ENCODE data around the gene GLB1L. TPM values are rescaled to one million over a fixed set of nuclear protein-coding genes. Genes with fewer than 3 reads are reported as not detected.

GLB1L gene
- total RNA-seq, 6 donors from 2014 or later: 4.1 to 19.5 (median 11.9) TPM

GRCh38 chr2:219278655-219279150 is 33.5 kb upstream of the GLB1L start:
- TF ChIP-seq EP300 (IDR thresholded peaks at IDR 0.05) (no peak), POLR2AphosphoS5 (IDR thresholded peaks at IDR 0.05) (no peak), POLR2A (IDR thresholded peaks at IDR 0.05) (no peak), CTCF (IDR thresholded peaks at IDR 0.05) (no peak)
- WGBS, 2 donors: 11 to 19% methylated on average over 9 of the region's 9 CpGs

GRCh38 chr2:219277703-219278654 is 32.7 kb upstream of the GLB1L start:
- WGBS, 2 donors: 28 to 35% methylated on average over 18 to 25 of the region's 25 CpGs
- ATAC-seq (ENCODE audit: low FRiP score in 2 of 2) (peak; percentile 70 to 82), DNase-seq (peak; percentile 85 to 89)
- Histone ChIP-seq H3K27me3 (no peaks in the 10 kb centered on the region), H3K4me1 (peaks cover 22 to 29% (median 24%) of the 10 kb centered on the region in 4 donors), H3K27ac (peak overlapping the region; percentile 96 to 100 (median 98)), H3K4me3 (peak overlapping the region in 2 of 4 donors; percentile 14 to 18), H3K36me3 (peaks cover 8 to 26% (median 21%) of the 10 kb centered on the region in 4 donors), H3K9me3 (no peaks in the 10 kb centered on the region)
- TF ChIP-seq EP300 (IDR thresholded peaks at IDR 0.05): no peak
- TF ChIP-seq CTCF (IDR thresholded peaks at IDR 0.05): peak; percentile 94 to 98 (median 95)
- no peak for TF ChIP-seq POLR2A (IDR thresholded peaks at IDR 0.05)

More at GRCh38 chr2:219278655-219279150, 33.5 kb upstream of the GLB1L start:
- peak overlapping the region; percentile 96 to 100 (median 98) for H3K27ac ChIP-seq
- ATAC-seq (ENCODE audit: low FRiP score in 2 of 2): no peak
- no peaks in the 10 kb centered on the region for H3K9me3 ChIP-seq
- peak overlapping the region in 3 of 4 donors; percentile 62 to 78 (median 65) for H3K4me3 ChIP-seq
- H3K36me3 ChIP-seq: peaks cover 10 to 34% (median 28%) of the 10 kb centered on the region in 4 donors
- no peaks in the 10 kb centered on the region for H3K27me3 ChIP-seq
- DNase-seq: no peak
- peaks cover 22 to 29% (median 24%) of the 10 kb centered on the region in 4 donors for H3K4me1 ChIP-seq

- peak in 1 of 2 donors; percentile 23 for ATAC-seq (ENCODE audit: low FRiP score in 2 of 2)
- peak in 1 of 2 donors; percentile 46 for DNase-seq
- 41 to 43% methylated on average over 4 to 6 of the region's 6 CpGs for WGBS, 2 donors
- Histone ChIP-seq H3K27ac (peak overlapping the region; percentile 62 to 78 (median 68)), H3K27me3 (no peaks in the 10 kb centered on the region), H3K4me1 (peaks cover 12 to 16% (median 16%) of the 10 kb centered on the region in 4 donors), H3K9me3 (no peaks in the 10 kb centered on the region), H3K36me3 (no peaks in the 10 kb centered on the region), H3K4me3 (no peak overlapping the region)
- no peak for TF ChIP-seq EP300 (IDR thresholded peaks at IDR 0.05)
- TF ChIP-seq POLR2A (IDR thresholded peaks at IDR 0.05): peak in 1 of 4 donors; percentile 40
- TF ChIP-seq CTCF (IDR thresholded peaks at IDR 0.05): no peak
These were observed 29.2 kb upstream of the GLB1L start for GRCh38 chr2:219274361-219274921.

GRCh38 chr2:219273937-219274336 is 28.7 kb upstream of the GLB1L start:
- Histone ChIP-seq H3K9me3 (no peaks in the 10 kb centered on the region), H3K36me3 (no peaks in the 10 kb centered on the region), H3K27me3 (no peaks in the 10 kb centered on the region), H3K4me3 (no peak overlapping the region), H3K4me1 (peaks cover 12 to 16% (median 16%) of the 10 kb centered on the region in 4 donors), H3K27ac (peak overlapping the region; percentile 62 to 78 (median 68))
- no peak for DNase-seq
- TF ChIP-seq POLR2AphosphoS5 (IDR thresholded peaks at IDR 0.05): peak in 1 of 2 donors; percentile 40
- no peak for TF ChIP-seq CTCF (IDR thresholded peaks at IDR 0.05)
- TF ChIP-seq EP300 (IDR thresholded peaks at IDR 0.05): no peak
- WGBS, 2 donors: 82% methylated on average over 2 of the region's 3 CpGs; no CpG with 5 or more reads in 1 of the 2 donors
- ATAC-seq (ENCODE audit: low FRiP score in 2 of 2): no peak
